Fibroblast of lung (primary cell): Measurements from ENCODE around the gene SLC35B4. TPM values are rescaled to one million over a fixed set of nuclear protein-coding genes. Genes with fewer than 3 reads are reported as not detected.

Source experiments
- DNase-seq, 2 donors: peaks; one replicate each; pipeline versions ENCODE4 v3.0.0 to v3.0.0-alpha.2; 2010; ENCODE audit warnings: low read depth in 2 of 2
- H2AFZ ChIP-seq: 2 replicates; pipeline ENCODE4 v1.5.1; 2012; ENCODE audit warnings: low read length, control low read depth, inconsistent platforms
- H3K27ac ChIP-seq: 2 replicates; pipeline ENCODE4 v1.5.1; 2011; ENCODE audit warnings: low read length, control low read depth; ENCODE audit not compliant: insufficient read depth
- H3K27me3 ChIP-seq: 2 replicates; pipeline ENCODE4 v1.5.1; 2011; ENCODE audit warnings: mild to moderate bottlenecking, low read length; ENCODE audit not compliant: control insufficient read depth, insufficient read depth
- H3K36me3 ChIP-seq: 2 replicates; pipeline ENCODE4 v1.5.1; 2011; ENCODE audit warnings: low read length; ENCODE audit not compliant: control insufficient read depth, insufficient read depth
- H3K4me1 ChIP-seq: 2 replicates; pipeline ENCODE4 v1.5.1; 2011; ENCODE audit warnings: low read length; ENCODE audit not compliant: control insufficient read depth, insufficient read depth; ENCODE audit errors: extremely low read depth
- H3K4me2 ChIP-seq: 2 replicates; pipeline ENCODE4 v1.5.1; 2011; ENCODE audit warnings: low read length, control low read depth; ENCODE audit not compliant: insufficient read depth; ENCODE audit errors: extremely low read depth
- H3K4me3 ChIP-seq, 4 experiments: fragments of 200-600 bp in 1 of 4; sonication (generic) in 1 of 4; replicated peaks in 1 of 4; 2 replicates each; pipeline ENCODE4 v1.5.1; 2011 to 2016; ENCODE audit warnings: low read length in 4 of 4, low read depth in 3 of 4, mild to moderate bottlenecking in 3 of 4, control low read depth in 2 of 4, inconsistent platforms in 1 of 4, mixed read lengths in 1 of 4; ENCODE audit not compliant: insufficient read depth in 1 of 4; ENCODE audit errors: control extremely low read depth in 1 of 4
- H3K79me2 ChIP-seq: 2 replicates; pipeline ENCODE4 v1.5.1; 2012; ENCODE audit warnings: mild to moderate bottlenecking, low read length, inconsistent platforms; ENCODE audit not compliant: control insufficient read depth, insufficient read depth
- H3K9ac ChIP-seq: 2 replicates; pipeline ENCODE4 v1.5.1; 2011; ENCODE audit warnings: mild to moderate bottlenecking, low read length, control low read depth; ENCODE audit not compliant: insufficient read depth
- H3K9me3 ChIP-seq: 2 replicates; pipeline ENCODE4 v1.5.1; 2012; ENCODE audit warnings: low read depth, low read length; ENCODE audit not compliant: control insufficient read depth, insufficient read depth
- H4K20me1 ChIP-seq: 2 replicates; pipeline ENCODE4 v1.5.1; 2011; ENCODE audit warnings: low read length; ENCODE audit not compliant: control insufficient read depth, insufficient read depth; ENCODE audit errors: extremely low read depth
- EZH2 ChIP-seq: IDR thresholded peaks from 2 replicates; pipeline ENCODE4 v1.5.1; 2012; ENCODE audit warnings: low read length, control low read depth, mild to moderate bottlenecking; ENCODE audit errors: missing control alignments
- polyA plus RNA-seq, 2 donors: library from polyadenylated mRNA; depleted of rRNA in 1 of 2; stranded (reverse) in 1 of 2; unstranded in 1 of 2; fragments of >200 nt; gene quantifications; 2 replicates each; pipeline ENCODE4 v1.2.1, GENCODE V29; 2011 to 2012; ENCODE audit warnings: missing spikeins in 1 of 2
- total RNA-seq: library from RNA; depleted of rRNA; stranded (reverse); fragments of >200 nt; gene quantifications from 2 replicates; pipeline ENCODE4 v1.2.1, GENCODE V29; 2014
- TF ChIP-seq, protein P1 (sequence below), 2 donors: IDR thresholded peaks in 1 of 2; conservative IDR thresholded peaks in 1 of 2; 1 replicate in 1 of 2; 2 replicates in 1 of 2; pipeline ENCODE4 v1.5.1; 2011 to 2012; ENCODE audit warnings: low read length in 2 of 2, control low read depth in 1 of 2, inconsistent platforms in 1 of 2, low read depth in 1 of 2, mild to moderate bottlenecking in 1 of 2

SLC35B4 gene
- total and polyA plus RNA-seq, 2 donors (not counting 1 experiment from before 2014, with no cell fraction given), result 13.7 to 20.1 TPM

- TF ChIP-seq EZH2, result no peak
- TF ChIP-seq, protein P1, sequence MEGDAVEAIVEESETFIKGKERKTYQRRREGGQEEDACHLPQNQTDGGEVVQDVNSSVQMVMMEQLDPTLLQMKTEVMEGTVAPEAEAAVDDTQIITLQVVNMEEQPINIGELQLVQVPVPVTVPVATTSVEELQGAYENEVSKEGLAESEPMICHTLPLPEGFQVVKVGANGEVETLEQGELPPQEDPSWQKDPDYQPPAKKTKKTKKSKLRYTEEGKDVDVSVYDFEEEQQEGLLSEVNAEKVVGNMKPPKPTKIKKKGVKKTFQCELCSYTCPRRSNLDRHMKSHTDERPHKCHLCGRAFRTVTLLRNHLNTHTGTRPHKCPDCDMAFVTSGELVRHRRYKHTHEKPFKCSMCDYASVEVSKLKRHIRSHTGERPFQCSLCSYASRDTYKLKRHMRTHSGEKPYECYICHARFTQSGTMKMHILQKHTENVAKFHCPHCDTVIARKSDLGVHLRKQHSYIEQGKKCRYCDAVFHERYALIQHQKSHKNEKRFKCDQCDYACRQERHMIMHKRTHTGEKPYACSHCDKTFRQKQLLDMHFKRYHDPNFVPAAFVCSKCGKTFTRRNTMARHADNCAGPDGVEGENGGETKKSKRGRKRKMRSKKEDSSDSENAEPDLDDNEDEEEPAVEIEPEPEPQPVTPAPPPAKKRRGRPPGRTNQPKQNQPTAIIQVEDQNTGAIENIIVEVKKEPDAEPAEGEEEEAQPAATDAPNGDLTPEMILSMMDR (conservative IDR thresholded peaks at IDR 0.05 in 1 of 2, IDR thresholded peaks at IDR 0.05 in 1 of 2; ENCODE audit: low read depth in 1 of 2, low read length in 2 of 2), result no peak
- no peaks in the 10 kb centered on the region for H3K4me1 ChIP-seq
- H2AFZ ChIP-seq, result no peak overlapping the region
- H3K79me2 ChIP-seq, result no peaks in the 10 kb centered on the region
- no peak overlapping the region for H3K4me2 ChIP-seq
- no peak overlapping the region for H3K27ac ChIP-seq
- no peaks in the 10 kb centered on the region for H3K36me3 ChIP-seq
- H3K9ac ChIP-seq, result no peak overlapping the region
- H3K4me3 ChIP-seq, result no peak overlapping the region
- DNase-seq, result no peak
- no peaks in the 10 kb centered on the region for H3K27me3 ChIP-seq
- H4K20me1 ChIP-seq, result no peaks in the 10 kb centered on the region
- no peaks in the 10 kb centered on the region for H3K9me3 ChIP-seq
These were observed 68.5 kb downstream of the SLC35B4 start for GRCh38 chr7:134248196-134248595.

DNA sequence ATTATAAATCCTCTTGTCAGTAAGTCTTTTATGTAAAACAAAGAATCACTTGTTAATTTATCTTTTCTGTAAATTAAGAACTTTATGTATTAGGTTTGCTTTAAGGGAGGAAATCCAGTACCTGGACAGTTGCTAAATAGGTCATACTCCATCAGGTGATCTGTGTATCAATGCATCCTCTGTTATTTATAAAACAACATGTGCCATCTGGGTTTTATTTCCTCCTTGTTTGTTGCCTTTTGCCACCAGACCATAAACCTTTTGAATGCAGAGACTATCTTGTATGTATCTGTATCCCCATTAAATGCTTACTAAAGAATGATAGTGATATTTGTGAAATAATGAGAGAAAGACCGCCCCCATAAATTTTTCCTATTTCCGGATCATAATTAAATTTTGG, 70.0 kb downstream of the SLC35B4 start:
- no peak overlapping the region for H3K4me2 ChIP-seq
- TF ChIP-seq, protein P1 (conservative IDR thresholded peaks at IDR 0.05 in 1 of 2, IDR thresholded peaks at IDR 0.05 in 1 of 2; ENCODE audit: low read depth in 1 of 2, low read length in 2 of 2), result no peak
- no peak for TF ChIP-seq EZH2
- no peaks in the 10 kb centered on the region for H3K9me3 ChIP-seq
- H3K9ac ChIP-seq, result no peak overlapping the region
- no peak overlapping the region for H3K27ac ChIP-seq
- no peak for DNase-seq
- H3K27me3 ChIP-seq, result no peaks in the 10 kb centered on the region
- no peak overlapping the region for H2AFZ ChIP-seq
- no peaks in the 10 kb centered on the region for H3K36me3 ChIP-seq
- no peaks in the 10 kb centered on the region for H3K79me2 ChIP-seq
- H3K4me3 ChIP-seq, result no peak overlapping the region
- H4K20me1 ChIP-seq, result no peaks in the 10 kb centered on the region
- H3K4me1 ChIP-seq, result no peaks in the 10 kb centered on the region

DNA sequence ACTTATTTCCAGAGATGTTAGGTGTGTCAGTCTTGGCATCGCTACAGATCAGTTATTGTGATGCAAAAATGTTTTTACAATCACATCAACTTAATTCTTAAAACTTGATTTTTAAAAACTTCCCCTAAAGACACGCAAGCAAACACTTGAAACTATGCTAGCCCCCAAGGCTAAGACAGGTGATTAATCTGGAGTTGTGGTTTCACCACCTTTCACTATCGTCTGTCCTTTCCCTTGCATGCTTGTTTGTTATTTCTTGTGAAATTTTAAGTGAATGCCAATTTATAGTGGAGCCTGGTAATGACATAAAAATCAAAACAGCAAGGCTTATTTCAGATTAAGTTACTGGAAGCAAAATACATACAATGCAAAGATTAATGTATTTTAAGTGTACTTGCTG, 70.4 kb downstream of the SLC35B4 start:
- H3K4me3 ChIP-seq, result no peak overlapping the region
- no peaks in the 10 kb centered on the region for H4K20me1 ChIP-seq
- no peaks in the 10 kb centered on the region for H3K79me2 ChIP-seq
- H3K9me3 ChIP-seq, result no peaks in the 10 kb centered on the region
- H2AFZ ChIP-seq, result no peak overlapping the region
- H3K27ac ChIP-seq, result no peak overlapping the region
- no peak overlapping the region for H3K9ac ChIP-seq
- H3K4me1 ChIP-seq, result no peaks in the 10 kb centered on the region
- H3K27me3 ChIP-seq, result no peaks in the 10 kb centered on the region
- no peak for DNase-seq
- no peaks in the 10 kb centered on the region for H3K36me3 ChIP-seq
- TF ChIP-seq, protein P1 (conservative IDR thresholded peaks at IDR 0.05 in 1 of 2, IDR thresholded peaks at IDR 0.05 in 1 of 2; ENCODE audit: low read depth in 1 of 2, low read length in 2 of 2), result no peak
- TF ChIP-seq EZH2, result no peak
- H3K4me2 ChIP-seq, result no peak overlapping the region
